ENCODE data around the gene ATXN3L.

The ATXN3L gene

GRCh38 chrX:13341491-13342101 lies 21.7 kb upstream of the ATXN3L start:
- Histone ChIP-seq H3K9me3 (ENCODE audit: control insufficient read depth in 2 of 2, low read length in 2 of 2) (no peaks in the 10 kb centered on the region), H3K27me3 (ENCODE audit: control insufficient read depth in 1 of 2, insufficient read depth in 2 of 2, low read length in 2 of 2) (peaks cover 0 to 8% of the 10 kb centered on the region in 2 donors), H3K36me3 (ENCODE audit: control insufficient read depth in 2 of 2, insufficient read depth in 2 of 2, low read length in 2 of 2) (no peaks in the 10 kb centered on the region), H3K9ac (ENCODE audit: low read length in 2 of 2) (no peak overlapping the region), H3K4me1 (ENCODE audit: control insufficient read depth, insufficient read depth, low read length) (no peaks in the 10 kb centered on the region), H3K4me3 (ENCODE audit: low read length in 2 of 2) (no peak overlapping the region), H3K27ac (ENCODE audit: low read length) (no peak overlapping the region)

GRCh38 chrX:13340182-13340791 lies 20.4 kb upstream of the ATXN3L start:
- Histone ChIP-seq H3K4me1 (ENCODE audit: control insufficient read depth, insufficient read depth, low read length) (no peaks in the 10 kb centered on the region), H3K9me3 (ENCODE audit: control insufficient read depth in 2 of 2, low read length in 2 of 2) (no peaks in the 10 kb centered on the region), H3K27ac (ENCODE audit: low read length) (no peak overlapping the region), H3K4me3 (ENCODE audit: low read length in 2 of 2) (no peak overlapping the region), H3K9ac (ENCODE audit: low read length in 2 of 2) (no peak overlapping the region), H3K36me3 (ENCODE audit: control insufficient read depth in 2 of 2, insufficient read depth in 2 of 2, low read length in 2 of 2) (no peaks in the 10 kb centered on the region), H3K27me3 (ENCODE audit: control insufficient read depth in 1 of 2, insufficient read depth in 2 of 2, low read length in 2 of 2) (peaks cover 0 to 8% of the 10 kb centered on the region in 2 donors)

GRCh38 chrX:13339607-13340006 lies 19.8 kb upstream of the ATXN3L start:
- Histone ChIP-seq H3K9me3 (ENCODE audit: control insufficient read depth in 2 of 2, low read length in 2 of 2) (no peaks in the 10 kb centered on the region), H3K9ac (ENCODE audit: low read length in 2 of 2) (no peak overlapping the region), H3K27ac (ENCODE audit: low read length) (no peak overlapping the region), H3K4me3 (ENCODE audit: low read length in 2 of 2) (no peak overlapping the region), H3K4me1 (ENCODE audit: control insufficient read depth, insufficient read depth, low read length) (no peaks in the 10 kb centered on the region), H3K27me3 (ENCODE audit: control insufficient read depth in 1 of 2, insufficient read depth in 2 of 2, low read length in 2 of 2) (peaks cover 0 to 8% of the 10 kb centered on the region in 2 donors), H3K36me3 (ENCODE audit: control insufficient read depth in 2 of 2, insufficient read depth in 2 of 2, low read length in 2 of 2) (no peaks in the 10 kb centered on the region)

- H3K27ac ChIP-seq (ENCODE audit: low read length), result no peak overlapping the region
- no peak overlapping the region for H3K9ac ChIP-seq (ENCODE audit: low read length in 2 of 2)
- no peaks in the 10 kb centered on the region for H3K36me3 ChIP-seq (ENCODE audit: control insufficient read depth in 2 of 2, insufficient read depth in 2 of 2, low read length in 2 of 2)
- H3K4me3 ChIP-seq (ENCODE audit: low read length in 2 of 2), result no peak overlapping the region
- H3K9me3 ChIP-seq (ENCODE audit: control insufficient read depth in 2 of 2, low read length in 2 of 2), result no peaks in the 10 kb centered on the region
- H3K27me3 ChIP-seq (ENCODE audit: control insufficient read depth in 1 of 2, insufficient read depth in 2 of 2, low read length in 2 of 2), result peaks cover 0 to 8% of the 10 kb centered on the region in 2 donors
- H3K4me1 ChIP-seq (ENCODE audit: control insufficient read depth, insufficient read depth, low read length), result no peaks in the 10 kb centered on the region
These were observed 19.2 kb upstream of the ATXN3L start for GRCh38 chrX:13338996-13339515.

- Histone ChIP-seq H3K4me1 (ENCODE audit: control insufficient read depth, insufficient read depth, low read length) (no peaks in the 10 kb centered on the region), H3K36me3 (ENCODE audit: control insufficient read depth in 2 of 2, insufficient read depth in 2 of 2, low read length in 2 of 2) (no peaks in the 10 kb centered on the region), H3K4me3 (ENCODE audit: low read length in 2 of 2) (no peak overlapping the region), H3K9ac (ENCODE audit: low read length in 2 of 2) (no peak overlapping the region), H3K9me3 (ENCODE audit: control insufficient read depth in 2 of 2, low read length in 2 of 2) (no peaks in the 10 kb centered on the region), H3K27me3 (ENCODE audit: control insufficient read depth in 1 of 2, insufficient read depth in 2 of 2, low read length in 2 of 2) (peaks cover 0 to 5% of the 10 kb centered on the region in 2 donors), H3K27ac (ENCODE audit: low read length) (no peak overlapping the region)
These were observed 14.6 kb upstream of the ATXN3L start for GRCh38 chrX:13334491-13334890.

- no peaks in the 10 kb centered on the region for H3K36me3 ChIP-seq (ENCODE audit: control insufficient read depth in 2 of 2, insufficient read depth in 2 of 2, low read length in 2 of 2)
- no peak overlapping the region for H3K9ac ChIP-seq (ENCODE audit: low read length in 2 of 2)
- no peak overlapping the region for H3K27ac ChIP-seq (ENCODE audit: low read length)
- H3K27me3 ChIP-seq (ENCODE audit: control insufficient read depth in 1 of 2, insufficient read depth in 2 of 2, low read length in 2 of 2), result no peaks in the 10 kb centered on the region
- no peaks in the 10 kb centered on the region for H3K4me1 ChIP-seq (ENCODE audit: control insufficient read depth, insufficient read depth, low read length)
- no peak overlapping the region for H3K4me3 ChIP-seq (ENCODE audit: low read length in 2 of 2)
- no peaks in the 10 kb centered on the region for H3K9me3 ChIP-seq (ENCODE audit: control insufficient read depth in 2 of 2, low read length in 2 of 2)
These were observed 10.6 kb upstream of the ATXN3L start for GRCh38 chrX:13330446-13330845.

GRCh38 chrX:13327666-13328065 lies 7.8 kb upstream of the ATXN3L start:
- H3K27ac ChIP-seq (ENCODE audit: low read length), result no peak overlapping the region
- no peak overlapping the region for H3K4me3 ChIP-seq (ENCODE audit: low read length in 2 of 2)
- H3K27me3 ChIP-seq (ENCODE audit: control insufficient read depth in 1 of 2, insufficient read depth in 2 of 2, low read length in 2 of 2), result no peaks in the 10 kb centered on the region
- no peaks in the 10 kb centered on the region for H3K36me3 ChIP-seq (ENCODE audit: control insufficient read depth in 2 of 2, insufficient read depth in 2 of 2, low read length in 2 of 2)
- no peaks in the 10 kb centered on the region for H3K9me3 ChIP-seq (ENCODE audit: control insufficient read depth in 2 of 2, low read length in 2 of 2)
- no peak overlapping the region for H3K9ac ChIP-seq (ENCODE audit: low read length in 2 of 2)
- H3K4me1 ChIP-seq (ENCODE audit: control insufficient read depth, insufficient read depth, low read length), result no peaks in the 10 kb centered on the region

- no peaks in the 10 kb centered on the region for H3K9me3 ChIP-seq (ENCODE audit: control insufficient read depth in 2 of 2, low read length in 2 of 2)
- no peaks in the 10 kb centered on the region for H3K27me3 ChIP-seq (ENCODE audit: control insufficient read depth in 1 of 2, insufficient read depth in 2 of 2, low read length in 2 of 2)
- no peak overlapping the region for H3K27ac ChIP-seq (ENCODE audit: low read length)
- no peak overlapping the region for H3K4me3 ChIP-seq (ENCODE audit: low read length in 2 of 2)
- H3K36me3 ChIP-seq (ENCODE audit: control insufficient read depth in 2 of 2, insufficient read depth in 2 of 2, low read length in 2 of 2), result no peaks in the 10 kb centered on the region
- H3K4me1 ChIP-seq (ENCODE audit: control insufficient read depth, insufficient read depth, low read length), result no peaks in the 10 kb centered on the region
- H3K9ac ChIP-seq (ENCODE audit: low read length in 2 of 2), result no peak overlapping the region
These were observed 3.4 kb upstream of the ATXN3L start for GRCh38 chrX:13323241-13323640.

GRCh38 chrX:13317366-13317765 lies 2.5 kb downstream of the ATXN3L start:
- Histone ChIP-seq H3K9me3 (ENCODE audit: control insufficient read depth in 2 of 2, low read length in 2 of 2) (no peaks in the 10 kb centered on the region), H3K27me3 (ENCODE audit: control insufficient read depth in 1 of 2, insufficient read depth in 2 of 2, low read length in 2 of 2) (peaks cover 0 to 3% of the 10 kb centered on the region in 2 donors), H3K4me1 (ENCODE audit: control insufficient read depth, insufficient read depth, low read length) (no peaks in the 10 kb centered on the region), H3K36me3 (ENCODE audit: control insufficient read depth in 2 of 2, insufficient read depth in 2 of 2, low read length in 2 of 2) (no peaks in the 10 kb centered on the region), H3K9ac (ENCODE audit: low read length in 2 of 2) (no peak overlapping the region), H3K4me3 (ENCODE audit: low read length in 2 of 2) (no peak overlapping the region), H3K27ac (ENCODE audit: low read length) (no peak overlapping the region)

GRCh38 chrX:13311560-13311959 lies 8.3 kb downstream of the ATXN3L start:
- no peak overlapping the region for H3K27ac ChIP-seq (ENCODE audit: low read length)
- H3K36me3 ChIP-seq (ENCODE audit: control insufficient read depth in 2 of 2, insufficient read depth in 2 of 2, low read length in 2 of 2), result no peaks in the 10 kb centered on the region
- no peak overlapping the region for H3K4me3 ChIP-seq (ENCODE audit: low read length in 2 of 2)
- no peaks in the 10 kb centered on the region for H3K4me1 ChIP-seq (ENCODE audit: control insufficient read depth, insufficient read depth, low read length)
- no peaks in the 10 kb centered on the region for H3K9me3 ChIP-seq (ENCODE audit: control insufficient read depth in 2 of 2, low read length in 2 of 2)
- H3K9ac ChIP-seq (ENCODE audit: low read length in 2 of 2), result no peak overlapping the region
- peaks cover 0 to 3% of the 10 kb centered on the region in 2 donors for H3K27me3 ChIP-seq (ENCODE audit: control insufficient read depth in 1 of 2, insufficient read depth in 2 of 2, low read length in 2 of 2)

- Histone ChIP-seq H3K36me3 (ENCODE audit: control insufficient read depth in 2 of 2, insufficient read depth in 2 of 2, low read length in 2 of 2) (no peaks in the 10 kb centered on the region), H3K9me3 (ENCODE audit: control insufficient read depth in 2 of 2, low read length in 2 of 2) (no peaks in the 10 kb centered on the region), H3K27me3 (ENCODE audit: control insufficient read depth in 1 of 2, insufficient read depth in 2 of 2, low read length in 2 of 2) (peaks cover 0 to 3% of the 10 kb centered on the region in 2 donors)
These were observed 10.2 kb downstream of the ATXN3L start for GRCh38 chrX:13309631-13310030.

More at GRCh38 chrX:13309631-13310030, 10.2 kb downstream of the ATXN3L start:
- H3K27ac ChIP-seq (ENCODE audit: low read length), result no peak overlapping the region
- no peak overlapping the region for H3K9ac ChIP-seq (ENCODE audit: low read length in 2 of 2)
- no peaks in the 10 kb centered on the region for H3K4me1 ChIP-seq (ENCODE audit: control insufficient read depth, insufficient read depth, low read length)
- H3K4me3 ChIP-seq (ENCODE audit: low read length in 2 of 2), result no peak overlapping the region
